ENCODE data around the gene NAT10.
"Not testable (repeated sequence)": the region's sequence is repeated elsewhere in the genome, so short reads cannot be mapped to it uniquely, and the experiment has no call there.

NAT10 gene

DNA sequence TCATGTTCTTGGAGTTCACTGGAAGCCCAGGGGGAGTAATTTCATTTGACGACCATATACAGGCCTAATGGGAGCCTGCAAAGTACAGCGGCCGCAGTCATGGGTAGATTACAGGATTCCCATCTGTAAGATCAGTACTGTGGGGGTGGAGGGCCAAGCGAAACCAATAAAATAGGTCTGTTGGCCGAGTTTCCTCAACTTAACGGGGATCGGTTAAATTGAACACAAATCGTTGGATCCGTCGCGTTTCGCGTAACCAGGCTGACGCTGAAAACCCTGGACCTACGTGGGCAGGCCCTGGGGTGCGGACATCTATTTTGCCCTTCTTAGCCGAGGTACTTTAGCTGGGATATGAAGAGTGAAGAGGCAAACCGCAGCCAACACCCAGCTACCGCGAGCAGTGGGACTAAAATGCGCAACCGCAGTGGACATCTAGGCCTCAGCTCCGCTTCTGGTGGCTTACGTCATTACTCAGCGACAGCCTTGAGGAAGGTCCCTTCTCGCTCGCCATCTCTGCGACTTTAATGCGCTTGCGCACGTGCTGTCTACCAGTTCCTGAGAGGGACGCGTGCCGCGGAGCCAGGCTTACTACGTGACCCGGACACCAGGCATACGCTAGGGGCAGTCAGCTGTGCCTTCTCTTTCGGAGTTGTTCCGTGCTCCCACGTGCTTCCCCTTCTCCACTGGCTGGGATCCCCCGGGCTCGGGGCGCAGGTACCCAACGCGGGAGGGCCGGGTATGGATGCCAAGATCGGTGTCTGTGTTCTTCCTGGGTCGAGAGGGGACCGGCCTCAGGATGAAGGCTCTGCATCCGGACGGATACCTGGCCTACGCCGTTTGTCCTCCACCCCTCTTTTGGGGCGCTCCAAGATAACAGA is at the start of gene NAT10:
Gene NAT10, plus strand, starts transcription at position 551 of the 878 bp plus-strand sequence. CDS start 2,597 bp downstream, outside the sequence.
- peak; percentile 93 for DNase-seq

DNA sequence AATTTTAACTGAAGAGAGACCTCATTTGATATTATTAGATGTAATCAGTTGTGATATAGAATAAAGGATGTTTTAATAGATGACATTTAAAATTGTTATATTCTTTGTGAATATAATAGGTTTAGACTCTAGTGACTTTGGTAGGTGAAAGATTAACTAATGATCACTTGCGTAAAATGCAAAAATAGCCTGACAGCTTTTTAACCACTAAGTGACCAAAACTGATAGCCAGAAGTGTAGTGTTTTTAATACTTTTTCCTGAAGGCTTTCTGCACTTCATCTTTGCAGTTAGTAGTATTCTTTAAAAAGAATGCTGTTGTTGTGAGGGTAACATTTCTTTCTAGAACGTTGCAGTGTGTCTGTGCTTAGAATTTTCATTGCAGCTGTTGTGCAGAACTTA is 48.8 kb upstream of the NAT10 start:
- DNase-seq: no peak

DNA sequence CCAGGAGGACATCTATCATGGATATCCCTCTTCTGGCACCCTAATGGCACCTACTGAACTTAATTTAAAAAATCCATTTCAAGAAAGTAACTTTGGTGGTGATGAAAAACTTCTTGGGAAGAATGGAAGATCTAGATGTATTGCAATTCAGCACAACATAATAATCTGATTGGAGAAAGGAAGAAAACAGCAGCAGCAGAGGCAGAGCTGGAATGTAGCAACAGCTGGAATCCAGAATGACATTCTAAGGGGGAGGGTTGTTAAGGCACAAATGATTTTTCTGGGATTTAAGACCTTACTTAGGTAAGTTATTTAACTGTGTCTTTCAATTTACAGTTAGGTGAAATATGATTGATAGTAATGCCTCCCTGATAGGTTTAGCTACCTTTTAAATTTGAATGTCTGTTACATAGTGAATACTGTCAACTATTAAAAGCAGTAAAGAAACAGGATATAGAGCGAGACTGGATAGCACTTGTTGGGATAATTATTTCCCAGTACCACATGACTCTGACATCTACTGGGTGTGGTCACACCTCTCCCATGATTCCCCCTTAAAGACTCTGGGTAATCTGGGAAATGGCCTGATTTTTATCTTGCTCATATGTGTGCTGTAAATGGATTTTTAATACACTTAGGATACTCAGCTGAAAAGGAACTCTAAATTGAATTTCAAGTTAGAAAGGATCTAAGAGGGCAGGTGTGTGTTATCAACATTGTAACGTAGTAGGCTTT is 42.2 kb upstream of the NAT10 start:
- no peak for DNase-seq

DNA sequence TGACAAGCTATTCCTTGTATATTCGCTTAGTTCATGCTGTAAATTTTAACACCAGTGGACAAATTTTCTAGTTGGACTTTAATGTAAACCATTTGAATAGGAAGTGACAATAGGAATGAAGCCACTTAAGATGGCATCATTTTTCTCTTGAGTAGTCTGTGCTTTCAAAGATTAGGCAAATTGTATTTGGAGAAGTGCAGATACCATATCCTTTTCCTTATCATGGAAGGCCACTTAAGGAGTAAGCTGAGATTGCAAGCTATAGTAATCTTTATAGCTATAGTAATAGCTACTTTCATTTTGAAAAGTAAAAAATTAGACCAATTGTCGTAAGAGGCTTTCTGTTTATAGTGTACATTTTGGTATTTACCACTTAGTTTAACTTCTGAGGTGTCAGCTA is 41.1 kb upstream of the NAT10 start:
- DNase-seq: no peak

DNA sequence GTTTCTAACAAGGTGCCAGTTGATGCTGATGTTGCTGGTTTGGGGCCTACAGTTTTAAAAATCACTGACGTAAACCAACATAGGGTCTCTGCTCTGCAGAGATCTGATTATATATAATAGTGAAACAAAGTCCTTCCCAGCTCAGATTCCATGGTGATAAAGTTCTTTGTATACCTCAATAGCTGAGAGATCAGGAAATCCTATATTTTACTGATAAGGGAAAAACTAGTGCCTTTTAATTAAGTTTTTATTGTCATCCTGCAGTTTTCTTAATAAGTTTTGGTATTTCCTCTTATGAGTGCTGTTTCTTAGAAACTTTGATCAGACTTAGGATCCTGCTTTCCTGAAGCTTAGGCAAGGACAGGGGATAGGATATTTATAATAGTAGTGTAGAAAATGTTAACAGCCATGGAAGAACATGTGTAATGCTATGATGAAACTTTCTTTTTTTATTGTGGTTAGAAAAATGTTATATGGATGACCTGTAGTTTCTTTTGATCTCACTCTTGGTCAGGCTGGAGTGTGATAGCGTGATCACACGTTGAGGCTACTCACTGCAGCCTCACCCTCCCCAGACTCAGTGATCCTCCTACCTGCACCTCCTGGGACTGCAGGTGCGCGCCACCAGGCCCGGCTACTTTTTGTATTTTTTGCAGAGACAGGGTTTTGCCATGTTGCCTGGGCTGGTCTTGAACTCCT is 39.8 kb upstream of the NAT10 start:
- no peak for DNase-seq

DNA sequence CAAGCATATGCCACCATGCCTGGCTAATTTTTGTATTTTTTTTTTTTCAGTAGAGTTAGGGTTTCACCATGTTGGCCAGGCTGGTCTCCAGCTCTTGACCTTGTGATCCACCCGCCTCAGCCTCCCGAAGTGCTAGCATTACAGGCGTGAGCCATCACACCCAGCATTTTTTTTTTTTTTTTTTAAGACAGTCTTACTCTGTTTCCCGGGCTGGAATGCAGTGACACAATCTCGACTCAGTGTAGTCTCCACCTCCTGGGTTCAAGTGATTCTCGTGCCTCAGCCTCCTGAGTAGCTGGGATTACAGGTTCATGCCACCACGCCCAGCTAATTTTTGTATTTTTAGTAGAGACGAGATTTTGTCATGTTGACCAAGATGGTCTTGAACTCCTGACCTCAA is 38.7 kb upstream of the NAT10 start:
- DNase-seq: not testable (repeated sequence)

DNA sequence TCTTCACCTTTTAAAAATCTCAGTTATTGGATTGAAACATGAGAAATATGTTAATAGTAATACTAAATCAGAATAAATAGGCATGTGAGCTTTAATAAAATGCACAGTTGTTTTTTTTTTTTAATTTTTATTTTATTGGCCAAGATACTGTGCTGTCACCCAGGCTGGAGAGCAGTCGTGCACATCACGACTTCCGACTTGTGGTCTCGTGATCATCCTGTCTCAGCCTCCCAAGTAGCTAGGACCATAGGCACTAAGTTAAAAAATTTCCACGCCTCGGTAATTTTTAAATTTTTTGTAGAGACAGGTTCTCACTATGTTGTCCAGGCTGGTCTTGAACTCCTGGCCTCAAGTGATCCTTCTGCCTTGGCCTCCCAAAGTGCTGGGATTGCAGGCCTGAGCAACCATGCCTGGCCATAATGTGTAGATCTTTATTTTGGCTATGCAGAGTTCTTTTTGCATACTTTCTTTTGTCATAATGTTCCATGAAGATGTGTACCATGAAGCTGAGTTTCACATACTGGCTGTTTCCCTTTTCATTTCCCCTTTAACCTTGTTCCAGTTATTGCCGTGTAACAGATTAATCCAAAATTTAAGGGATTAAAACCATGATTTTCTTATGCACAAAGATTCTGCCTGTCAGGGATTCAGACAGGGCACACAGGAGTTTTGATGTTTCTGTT is 37.9 kb upstream of the NAT10 start:
- DNase-seq: no peak

DNA sequence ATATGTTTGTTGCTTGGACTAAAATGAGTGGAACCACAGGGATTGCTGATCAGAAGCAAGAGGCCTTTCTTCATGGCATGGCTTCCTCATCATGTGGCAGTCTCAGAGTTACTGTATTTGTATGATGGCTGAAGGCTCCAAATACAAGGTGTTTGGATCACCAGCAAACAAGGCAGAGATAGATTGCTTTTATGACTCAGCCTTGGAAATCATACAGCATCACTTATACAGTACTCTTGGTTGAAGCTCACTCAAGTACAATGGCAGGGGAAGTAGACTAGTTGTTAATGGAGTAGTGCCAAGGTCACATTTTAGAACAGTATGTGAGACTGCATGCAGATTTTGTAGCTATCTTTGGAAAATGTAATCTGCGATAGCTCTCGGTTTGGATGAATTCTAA is 37.3 kb upstream of the NAT10 start:
- no peak for DNase-seq

DNA sequence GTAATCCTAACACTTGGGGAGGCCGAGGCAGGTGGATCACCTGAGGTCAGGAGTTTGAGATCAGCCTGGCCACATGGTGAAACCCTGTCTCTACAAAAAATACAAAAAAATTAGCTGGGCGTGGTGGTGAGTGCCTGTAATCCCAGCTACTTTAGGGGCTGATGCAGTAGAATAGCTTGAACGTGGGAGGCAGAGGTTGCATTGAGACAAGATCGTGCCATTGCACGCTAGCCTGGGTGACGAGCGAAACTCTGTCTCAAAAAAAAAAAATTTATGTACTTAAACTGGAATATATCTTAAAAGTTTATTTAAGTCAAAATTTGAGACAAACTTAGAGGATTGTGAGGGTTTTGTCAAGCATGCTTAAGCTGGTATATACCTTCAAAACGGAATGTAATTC is 34.1 kb upstream of the NAT10 start:
- DNase-seq: not testable (repeated sequence)

DNA sequence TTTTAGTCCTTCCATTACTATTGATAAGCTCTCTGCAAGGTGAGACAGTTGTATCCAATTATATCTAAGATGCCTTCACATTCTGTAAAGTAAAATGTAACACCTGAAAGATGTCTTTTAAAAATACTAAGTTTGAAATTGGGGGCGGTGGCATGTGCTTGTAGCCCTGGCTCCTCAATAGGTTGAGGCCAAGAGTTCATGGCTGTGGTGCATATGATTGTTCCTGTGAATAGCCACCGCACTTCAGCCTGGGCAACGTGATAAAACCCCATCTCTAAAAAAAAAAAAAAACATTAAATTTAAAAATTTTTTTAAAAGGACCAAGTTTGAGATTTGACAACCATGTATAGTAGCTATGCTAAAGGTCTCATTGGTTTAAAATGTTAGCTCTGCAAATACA is 33.4 kb upstream of the NAT10 start:
- DNase-seq: no peak

DNA sequence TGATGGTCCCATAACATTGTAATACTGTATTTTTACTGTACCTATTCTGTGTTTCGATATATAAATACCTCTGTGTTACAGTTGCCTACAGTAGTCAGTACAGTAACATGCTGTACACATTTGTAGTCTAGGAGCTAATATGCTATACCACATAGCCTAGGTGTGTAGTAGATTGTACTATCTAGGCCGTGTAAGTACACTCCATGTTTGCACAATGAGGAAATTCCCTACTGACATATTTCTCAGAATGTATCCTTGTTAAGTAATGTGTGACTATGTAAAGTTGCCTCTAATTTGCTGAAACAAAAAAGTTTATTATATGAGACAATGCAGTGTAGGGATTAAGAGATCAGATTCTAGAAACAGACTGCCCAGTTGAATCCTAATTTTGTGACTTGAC is 32.6 kb upstream of the NAT10 start:
- no peak for DNase-seq

DNA sequence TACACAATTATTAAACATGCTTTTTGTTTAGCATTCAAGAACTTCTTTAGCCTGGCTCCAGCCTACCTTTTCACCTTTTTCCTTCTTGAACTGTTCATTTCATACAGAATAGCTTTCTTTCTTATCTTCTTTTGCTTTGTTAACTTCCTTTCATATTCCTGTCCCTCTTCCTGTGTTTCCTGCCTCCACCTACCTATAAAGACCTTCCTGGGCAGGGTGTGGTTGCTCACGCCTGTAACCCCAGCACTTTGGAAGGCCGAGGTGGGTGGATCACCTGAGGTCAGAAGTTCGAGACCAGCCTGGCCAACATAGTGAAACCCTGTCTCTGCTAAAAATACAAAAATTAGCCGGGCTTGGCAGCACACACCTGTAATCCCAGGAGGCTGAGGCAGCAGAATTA is 31.0 kb upstream of the NAT10 start:
- no peak for DNase-seq

DNA sequence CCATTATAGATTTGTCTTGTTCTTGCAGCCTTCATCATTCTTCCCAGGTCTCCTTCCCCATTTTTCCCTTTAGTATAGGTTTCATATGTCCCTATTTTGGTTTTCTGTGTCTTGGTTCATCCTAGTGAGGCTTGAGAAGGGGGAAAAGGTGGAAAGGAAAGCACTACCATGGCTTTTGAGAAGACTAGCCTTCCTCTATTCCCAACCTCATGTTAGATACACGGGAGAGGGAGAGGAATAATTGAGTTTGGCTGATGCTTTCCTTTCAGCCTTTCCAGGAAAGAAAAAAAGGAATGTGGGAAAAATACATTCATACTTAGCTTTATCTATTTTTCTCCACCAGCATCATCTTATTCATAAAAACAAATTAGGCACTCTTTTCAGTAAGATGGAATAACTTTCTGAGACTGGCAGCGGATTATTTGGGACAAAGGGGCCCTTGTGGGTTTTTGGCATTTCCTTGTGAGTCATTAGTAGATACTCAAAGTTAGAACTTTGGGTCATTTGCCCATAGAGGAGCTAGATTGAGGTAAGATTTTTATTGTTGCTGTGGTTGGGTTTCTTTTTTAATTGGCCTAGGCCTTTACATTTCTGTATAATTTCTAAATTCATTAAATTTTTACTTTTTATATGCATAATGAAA is 30.1 kb upstream of the NAT10 start:
- no peak for DNase-seq

DNA sequence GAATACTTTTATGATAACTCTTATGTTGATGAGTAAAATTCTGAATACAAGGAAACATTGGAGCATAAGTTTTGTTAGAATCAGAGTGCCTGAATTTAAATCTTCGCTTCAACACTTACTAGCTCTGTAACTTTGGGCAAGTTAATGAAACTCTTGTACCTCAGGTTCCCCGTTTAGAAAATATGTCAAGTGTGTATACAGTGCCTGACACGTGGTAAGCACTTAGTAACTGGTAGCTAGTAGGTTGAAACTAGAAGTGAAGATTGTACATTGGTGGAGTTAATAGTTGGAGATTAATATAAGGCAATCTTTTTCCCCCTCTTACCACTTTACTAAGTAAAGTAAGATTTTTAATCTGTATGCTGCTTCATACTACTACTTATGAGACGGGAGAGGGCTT is 24.8 kb upstream of the NAT10 start:
- DNase-seq: no peak

DNA sequence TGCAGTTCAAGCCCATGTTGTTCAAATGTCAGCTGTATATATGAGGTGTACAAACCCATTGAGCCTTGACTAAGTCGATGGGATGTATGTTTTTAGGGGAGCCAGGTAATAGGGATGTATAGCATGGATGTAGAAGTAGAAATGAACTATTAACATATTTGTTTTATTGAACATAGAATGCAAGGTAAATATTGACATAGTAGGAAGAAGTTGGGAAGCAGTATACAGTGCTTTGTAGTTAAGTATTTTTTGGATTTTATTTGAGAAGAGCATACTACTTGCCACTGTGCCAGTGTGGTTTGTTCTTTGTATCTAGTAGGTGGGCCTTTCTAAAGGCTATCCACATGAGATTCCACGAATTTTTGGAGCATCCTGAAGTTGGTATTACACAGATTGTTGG is 20.8 kb upstream of the NAT10 start:
- DNase-seq: no peak

DNA sequence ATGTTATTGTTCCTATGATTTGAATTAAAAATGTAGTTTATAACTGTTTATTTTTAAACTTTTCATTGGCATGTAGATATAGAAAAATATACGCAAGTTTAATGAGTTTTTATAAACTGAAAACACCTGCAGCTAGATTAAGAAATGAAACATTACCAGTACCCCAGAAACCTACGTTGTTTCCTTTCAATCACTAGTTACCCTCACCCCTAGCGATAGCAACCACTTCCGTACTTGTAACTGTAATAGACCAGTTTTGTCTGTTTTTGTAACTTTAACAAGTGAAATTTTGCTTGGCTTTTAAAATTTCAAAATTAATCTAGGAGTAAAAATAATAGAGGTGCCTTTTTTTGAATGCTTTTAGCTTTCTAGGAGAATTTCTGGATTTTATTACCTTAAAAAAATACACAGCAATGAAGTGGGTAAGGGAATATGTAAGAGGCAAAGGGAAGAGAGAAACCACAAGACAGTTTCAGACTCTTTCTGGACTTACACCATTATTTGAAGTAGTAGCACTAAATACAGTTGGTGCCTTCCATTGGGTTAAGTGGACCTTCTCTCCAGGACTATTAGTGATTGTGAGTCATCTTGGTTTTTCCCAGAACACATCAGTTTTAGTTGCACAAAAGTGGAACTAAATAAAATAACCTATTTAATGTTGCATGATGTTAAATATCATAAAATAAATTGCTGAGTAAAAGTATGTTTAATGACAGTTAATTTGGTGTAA is 18.7 kb upstream of the NAT10 start:
- DNase-seq: no peak

DNA sequence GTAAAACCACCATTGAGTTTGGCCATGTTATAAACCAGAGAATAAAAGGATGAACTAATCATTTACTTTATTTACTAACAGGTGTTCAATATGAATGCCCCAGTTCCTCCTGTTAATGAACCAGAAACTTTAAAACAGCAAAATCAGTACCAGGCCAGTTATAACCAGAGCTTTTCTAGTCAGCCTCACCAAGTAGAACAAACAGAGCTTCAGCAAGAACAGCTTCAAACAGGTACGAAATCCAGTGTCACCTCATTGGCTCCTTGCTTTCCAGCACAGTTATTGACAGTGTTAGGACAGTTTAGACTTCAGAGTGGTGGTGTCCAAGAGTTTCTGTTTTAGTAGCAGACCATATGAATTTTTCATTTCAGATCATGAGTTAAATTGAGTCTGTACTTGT is 13.6 kb upstream of the NAT10 start:
- DNase-seq: no peak

DNA sequence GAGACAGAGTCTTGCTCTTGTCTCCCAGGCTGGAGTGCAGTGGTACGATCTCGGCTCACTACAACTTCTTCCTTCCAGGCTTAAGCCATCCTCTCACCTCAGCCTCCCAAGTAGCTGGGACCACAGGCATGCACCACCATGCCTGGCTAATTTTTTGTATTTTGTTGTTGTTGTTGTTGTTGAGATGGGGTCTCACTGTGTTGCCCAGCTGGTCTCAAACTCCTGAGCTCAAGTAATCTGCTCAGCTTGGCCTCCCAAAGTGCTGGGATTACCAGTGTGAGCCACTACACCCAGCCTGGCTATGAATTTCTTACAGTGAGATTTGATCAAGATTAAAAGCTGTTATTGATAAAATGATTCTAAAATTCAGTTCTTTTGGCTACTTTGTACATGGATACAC is 10.5 kb upstream of the NAT10 start:
- not testable (repeated sequence) for DNase-seq

DNA sequence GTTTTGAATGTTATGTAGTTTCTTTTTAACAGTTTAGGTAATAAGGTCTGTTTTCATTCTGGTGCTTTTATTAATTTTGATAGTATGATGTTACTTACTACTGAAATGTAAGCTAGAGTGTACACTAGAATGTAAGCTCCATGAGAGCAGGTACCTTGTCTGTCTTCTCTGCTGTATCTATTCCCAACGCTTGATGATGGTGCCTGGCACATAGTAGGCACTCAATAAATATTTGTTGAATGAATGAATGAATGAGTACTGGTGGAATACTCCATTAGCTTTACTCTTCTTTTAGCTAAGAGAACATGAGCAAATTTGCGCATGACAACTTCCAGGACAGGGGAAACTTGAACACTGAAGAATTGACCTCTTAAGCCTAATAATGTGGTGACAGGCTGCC is 6.6 kb upstream of the NAT10 start:
- DNase-seq: no peak

DNA sequence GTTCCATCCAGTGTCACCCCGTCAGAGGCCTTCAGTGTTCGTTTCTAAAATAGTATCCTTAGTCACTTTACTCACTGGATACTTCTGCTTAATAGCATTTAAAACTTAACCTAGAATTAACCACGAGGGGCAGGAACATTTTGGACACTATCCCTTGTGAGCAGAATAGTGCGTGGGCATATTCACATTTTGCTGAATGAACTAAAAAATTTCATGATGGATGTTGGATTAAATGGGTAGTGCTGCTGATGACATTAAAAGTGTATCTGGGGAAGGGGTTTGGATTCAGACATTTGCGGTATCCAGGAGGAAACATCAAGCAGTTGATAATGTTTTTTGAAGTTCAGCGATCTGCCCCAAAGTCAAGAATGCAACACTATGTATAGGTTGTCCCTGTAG is 750 bp upstream of the NAT10 start:
- no peak for DNase-seq

DNA sequence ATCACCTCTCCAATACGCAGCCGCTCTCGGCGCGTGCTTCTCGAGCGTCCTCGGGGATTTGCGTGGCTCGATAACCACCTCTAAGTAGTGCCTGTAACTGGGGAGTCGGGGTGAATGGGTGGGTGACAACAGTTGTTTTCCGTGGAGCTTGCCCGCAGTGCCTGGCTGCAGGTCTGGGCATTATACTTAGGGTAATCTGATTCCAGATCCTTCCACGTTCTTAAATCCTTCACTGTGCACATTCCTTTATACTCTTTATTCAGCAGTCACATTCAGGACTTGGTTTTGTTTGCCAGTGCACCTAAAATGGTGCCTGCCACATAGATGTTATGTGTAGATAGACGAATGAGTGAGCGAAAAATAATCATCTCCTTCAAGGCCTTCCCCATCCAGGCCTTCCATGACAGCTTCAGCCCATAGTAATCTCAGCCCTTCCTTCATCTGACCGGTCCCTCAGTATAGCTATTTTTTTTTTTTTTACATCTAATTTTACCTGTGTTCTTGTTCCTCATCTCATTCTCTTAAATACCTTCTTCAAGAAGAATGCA is 602 bp downstream of the NAT10 start:
- no peak for DNase-seq

Data from stimulated activated CD4-positive, alpha-beta T cell treated with anti-CD3 and anti-CD28 coated beads, Interleukin-12 subunit alpha, Interleukin-12 subunit beta, amount 100 ng/mL, for 4 hours (primary cell).